CD14-positive monocyte (primary cell): Measurements from ENCODE around the gene XIRP2. TPM values are rescaled to one million over a fixed set of nuclear protein-coding genes. Genes with fewer than 3 reads are reported as not detected.
"Not testable (repeated sequence)": the region's sequence is repeated elsewhere in the genome, so short reads cannot be mapped to it uniquely, and the experiment has no call there.

Experiments
- DNase-seq, 3 donors: peaks; one replicate each; pipeline ENCODE4 v3.0.0-alpha.2; 2011 to 2022
- H2AFZ ChIP-seq: 2 replicates; pipeline ENCODE4 v1.6.0; 2012; ENCODE audit warnings: mild to moderate bottlenecking, low read depth, low read length, inconsistent platforms; ENCODE audit not compliant: insufficient read depth, poor library complexity, severe bottlenecking
- H3K27ac ChIP-seq, 2 donors: 1 replicate in 1 of 2; 2 replicates in 1 of 2; pipeline ENCODE4 v1.5.1; 2012 to 2013; ENCODE audit warnings: low read length in 2 of 2, control low read depth in 1 of 2, inconsistent platforms in 1 of 2, low read depth in 1 of 2, mild to moderate bottlenecking in 1 of 2
- H3K27me3 ChIP-seq, 2 donors: one replicate each; pipeline versions ENCODE4 v1.6.0 to v1.6.1; 2011 to 2013; ENCODE audit warnings: low read length in 2 of 2; ENCODE audit not compliant: control insufficient read depth in 2 of 2, insufficient read depth in 2 of 2
- H3K36me3 ChIP-seq, 2 donors: replicated peaks in 1 of 2; 1 replicate in 1 of 2; 2 replicates in 1 of 2; pipeline versions ENCODE4 v1.5.1 to v1.6.1; 2012 to 2013; ENCODE audit warnings: low read length in 2 of 2, control low read depth in 1 of 2, inconsistent platforms in 1 of 2, mild to moderate bottlenecking in 1 of 2; ENCODE audit not compliant: insufficient read depth in 2 of 2, control insufficient read depth in 1 of 2
- H3K4me1 ChIP-seq, 2 donors: 1 replicate in 1 of 2; 2 replicates in 1 of 2; pipeline versions ENCODE4 v1.5.1 to v1.6.1; 2012 to 2013; ENCODE audit warnings: low read length in 2 of 2, control low read depth in 1 of 2, inconsistent platforms in 1 of 2, mild to moderate bottlenecking in 1 of 2, moderate library complexity in 1 of 2; ENCODE audit not compliant: insufficient read depth in 2 of 2, control insufficient read depth in 1 of 2
- H3K4me2 ChIP-seq: replicated peaks from 2 replicates; pipeline ENCODE3; 2012; ENCODE audit warnings: low read length, moderate library complexity, mild to moderate bottlenecking; ENCODE audit not compliant: poor library complexity, severe bottlenecking; ENCODE audit errors: extremely low read depth
- H3K4me3 ChIP-seq, 3 experiments: fragments of 200-600 bp in 1 of 3; sonication (generic) in 1 of 3; replicated peaks in 1 of 3; 1 replicate in 2 of 3; 2 replicates in 1 of 3; pipeline ENCODE4 v1.5.1; 2011 to 2013; ENCODE audit warnings: low read length in 3 of 3, mild to moderate bottlenecking in 3 of 3, control low read depth in 2 of 3, low read depth in 2 of 3, inconsistent platforms in 1 of 3, moderate library complexity in 1 of 3
- H3K79me2 ChIP-seq: 2 replicates; pipeline ENCODE4 v1.6.0; 2012; ENCODE audit warnings: mild to moderate bottlenecking, control low read depth, inconsistent platforms, low read length, moderate library complexity; ENCODE audit not compliant: insufficient read depth
- H3K9ac ChIP-seq: 2 replicates; pipeline ENCODE4 v1.6.0; 2017; ENCODE audit warnings: low read length, mild to moderate bottlenecking; ENCODE audit not compliant: insufficient read depth, poor library complexity, severe bottlenecking
- H3K9me3 ChIP-seq, 2 donors: replicated peaks in 1 of 2; 1 replicate in 1 of 2; 2 replicates in 1 of 2; pipeline versions ENCODE4 v1.5.1 to v1.6.1; 2012 to 2013; ENCODE audit warnings: low read length in 2 of 2, control low read depth in 1 of 2; ENCODE audit not compliant: control insufficient read depth in 1 of 2, insufficient read depth in 1 of 2
- H4K20me1 ChIP-seq: 2 replicates; pipeline ENCODE4 v1.6.0; 2012; ENCODE audit warnings: mild to moderate bottlenecking, low read length, control low read depth, moderate library complexity; ENCODE audit not compliant: insufficient read depth
- H3K27ac Mint-ChIP-seq, 7 donors: one replicate each; pipeline ENCODE4 v1.8.0; 2020; ENCODE audit warnings: mild to moderate bottlenecking in 7 of 7, mixed read lengths in 7 of 7, moderate library complexity in 6 of 7, inconsistent platforms in 2 of 7
- H3K27me3 Mint-ChIP-seq, 3 donors: one replicate each; pipeline ENCODE4 v1.8.0; 2021 to 2022; ENCODE audit warnings: low read depth in 3 of 3, mild to moderate bottlenecking in 3 of 3, mixed read lengths in 3 of 3, moderate library complexity in 3 of 3, inconsistent platforms in 1 of 3
- H3K36me3 Mint-ChIP-seq, 2 donors: one replicate each; pipeline ENCODE4 v1.8.0; 2020; ENCODE audit warnings: mixed read lengths in 2 of 2, inconsistent platforms in 1 of 2, mild to moderate bottlenecking in 1 of 2
- H3K4me1 Mint-ChIP-seq: one replicate; pipeline ENCODE4 v1.8.0; 2020; ENCODE audit warnings: mild to moderate bottlenecking, mixed read lengths
- H3K4me3 Mint-ChIP-seq, 2 donors: one replicate each; pipeline ENCODE4 v1.8.0; 2020; ENCODE audit warnings: mild to moderate bottlenecking in 2 of 2, mixed read lengths in 2 of 2, moderate library complexity in 1 of 2
- H3K9me3 Mint-ChIP-seq, 7 donors: one replicate each; pipeline ENCODE4 v1.8.0; 2020 to 2022; ENCODE audit warnings: mixed read lengths in 7 of 7, mild to moderate bottlenecking in 6 of 7, moderate library complexity in 6 of 7, inconsistent platforms in 2 of 7
- WGBS: methylation state at CpG from one replicate; pipeline ENCODE4 v1.1.5; 2013; ENCODE audit warnings: missing lambda C conversion rate; ENCODE audit not compliant: insufficient coverage; 5-methylcytosine and 5-hydroxymethylcytosine counted together
- intact Hi-C, 2 donors: fragments of 100-400 bp; cut with micrococcal nuclease; formaldehyde crosslinking; loops; one replicate each; pipeline versions ENCODE4 v1.15.0 to v1.15.1; 2023
- polyA plus RNA-seq, 3 donors: library from polyadenylated mRNA; depleted of rRNA in 1 of 3; unstranded in 2 of 3; stranded (reverse) in 1 of 3; fragments of 300-500 nt in 2 of 3; fragments of >200 nt in 1 of 3; fragmentation: Illumina TruSeq in 2 of 3; gene quantifications; 1 replicate in 2 of 3; 2 replicates in 1 of 3; pipeline ENCODE4 v1.2.3, GENCODE V29; 2012 to 2021
- TF ChIP-seq, protein P1 (sequence below): fragments of 200-600 bp; IDR thresholded peaks from one replicate; pipeline ENCODE4 v1.8.0; 2022; ENCODE audit warnings: antibody characterized with exemption, mild to moderate bottlenecking

Gene XIRP2
- polyA plus RNA-seq, 3 donors, result not detected

GRCh38 chr2:167028503-167028902 is 140.2 kb downstream of the XIRP2 start:
- no peak overlapping the region for H2AFZ ChIP-seq
- Mint-ChIP-seq H3K27me3 (no peaks in the 10 kb centered on the region), H3K4me3 (no peak overlapping the region), H3K27ac (no peak overlapping the region), H3K9me3 (peaks cover 0 to 37% (median 22%) of the 10 kb centered on the region in 7 donors), H3K4me1 (no peaks in the 10 kb centered on the region), H3K36me3 (no peaks in the 10 kb centered on the region)
- no peaks in the 10 kb centered on the region for H3K79me2 ChIP-seq
- H3K27ac ChIP-seq, result no peak overlapping the region
- no peaks in the 10 kb centered on the region for H3K36me3 ChIP-seq
- H4K20me1 ChIP-seq, result no peaks in the 10 kb centered on the region
- no peak overlapping the region for H3K4me2 ChIP-seq
- TF ChIP-seq, protein P1, sequence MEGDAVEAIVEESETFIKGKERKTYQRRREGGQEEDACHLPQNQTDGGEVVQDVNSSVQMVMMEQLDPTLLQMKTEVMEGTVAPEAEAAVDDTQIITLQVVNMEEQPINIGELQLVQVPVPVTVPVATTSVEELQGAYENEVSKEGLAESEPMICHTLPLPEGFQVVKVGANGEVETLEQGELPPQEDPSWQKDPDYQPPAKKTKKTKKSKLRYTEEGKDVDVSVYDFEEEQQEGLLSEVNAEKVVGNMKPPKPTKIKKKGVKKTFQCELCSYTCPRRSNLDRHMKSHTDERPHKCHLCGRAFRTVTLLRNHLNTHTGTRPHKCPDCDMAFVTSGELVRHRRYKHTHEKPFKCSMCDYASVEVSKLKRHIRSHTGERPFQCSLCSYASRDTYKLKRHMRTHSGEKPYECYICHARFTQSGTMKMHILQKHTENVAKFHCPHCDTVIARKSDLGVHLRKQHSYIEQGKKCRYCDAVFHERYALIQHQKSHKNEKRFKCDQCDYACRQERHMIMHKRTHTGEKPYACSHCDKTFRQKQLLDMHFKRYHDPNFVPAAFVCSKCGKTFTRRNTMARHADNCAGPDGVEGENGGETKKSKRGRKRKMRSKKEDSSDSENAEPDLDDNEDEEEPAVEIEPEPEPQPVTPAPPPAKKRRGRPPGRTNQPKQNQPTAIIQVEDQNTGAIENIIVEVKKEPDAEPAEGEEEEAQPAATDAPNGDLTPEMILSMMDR, result no peak
- WGBS, result 100% methylated on average over 1 of the region's 4 CpGs
- H3K27me3 ChIP-seq, result no peaks in the 10 kb centered on the region
- no peaks in the 10 kb centered on the region for H3K4me1 ChIP-seq
- H3K4me3 ChIP-seq, result no peak overlapping the region
- H3K9ac ChIP-seq, result no peak overlapping the region
- H3K9me3 ChIP-seq, result peaks cover 0 to 12% of the 10 kb centered on the region in 2 donors
- no peak for DNase-seq
- intact Hi-C loops, result no loop called here

GRCh38 chr2:167034976-167035375 is 146.7 kb downstream of the XIRP2 start:
- H4K20me1 ChIP-seq, H3K27me3 ChIP-seq, H3K27ac ChIP-seq, H3K27me3 Mint-ChIP-seq, H3K36me3 ChIP-seq, intact Hi-C loops, H3K9ac ChIP-seq, H3K79me2 ChIP-seq, H2AFZ ChIP-seq, H3K4me3 ChIP-seq, H3K4me1 ChIP-seq, DNase-seq, H3K4me1 Mint-ChIP-seq, H3K36me3 Mint-ChIP-seq, H3K27ac Mint-ChIP-seq, H3K4me2 ChIP-seq, H3K4me3 Mint-ChIP-seq: not testable (repeated sequence)
- no CpG with 5 or more reads among the region's 3 CpGs for WGBS
- H3K9me3 Mint-ChIP-seq, result peaks cover 13 to 36% (median 23%) of the 10 kb centered on the region in 7 donors
- H3K9me3 ChIP-seq, result peaks cover 15 to 29% of the 10 kb centered on the region in 2 donors
